Measurements from ENCODE around the gene METRN. TPM values are rescaled to one million over a fixed set of nuclear protein-coding genes. Genes with fewer than 3 reads are reported as not detected.

METRN gene
- total and polyA plus RNA-seq, 12 donors, result 1.3 to 189 (median 75.6) TPM

DNA sequence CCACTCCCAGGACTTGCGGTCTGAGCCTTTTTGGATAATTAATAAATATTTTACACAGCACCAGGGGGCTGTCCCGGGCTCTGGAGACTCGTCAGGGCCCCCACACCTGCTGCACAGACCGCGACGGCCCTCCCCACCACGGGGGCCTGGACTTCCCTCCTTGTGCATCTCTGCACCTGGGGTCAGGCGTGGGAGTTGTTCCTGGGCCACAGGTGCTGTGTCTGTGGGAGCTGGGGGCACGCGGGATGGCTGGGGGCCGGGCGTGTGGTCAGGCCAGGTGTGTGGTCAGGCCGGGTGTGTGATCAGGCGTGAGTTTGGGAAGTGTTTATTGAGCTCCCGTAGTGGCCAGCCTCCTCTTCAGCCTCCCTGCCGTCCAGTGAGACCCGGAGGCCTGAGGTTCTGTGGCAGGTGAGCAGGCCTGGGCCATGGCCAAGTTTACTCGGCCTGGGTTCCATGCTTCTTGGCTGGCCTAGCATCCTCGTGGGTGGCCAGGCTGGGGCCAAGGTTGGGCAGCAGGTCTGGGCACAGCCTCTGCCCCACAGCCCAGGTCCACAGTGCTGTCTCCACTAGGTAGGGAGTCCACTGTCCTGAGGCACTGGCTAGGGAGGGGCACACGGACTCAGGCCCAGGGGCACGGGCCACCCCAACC, 36.6 kb upstream of the METRN start:
- Histone ChIP-seq H3K36me3 (replicated peaks in 1 of 2) (peaks cover 0 to 24% of the 10 kb centered on the region in 2 donors), H3K9me3 (replicated peaks in 1 of 3) (no peaks in the 10 kb centered on the region), H3K4me3 (no peak overlapping the region), H3K4me1 (replicated peaks in 1 of 2) (peaks cover 31 to 41% of the 10 kb centered on the region in 2 donors), H3K27me3 (no peaks in the 10 kb centered on the region), H3K27ac (no peak overlapping the region)
- intact Hi-C loops (cut with DNase I), result no loop called here
- TF ChIP-seq POLR2A (IDR thresholded peaks at IDR 0.05), result no peak
- TF ChIP-seq, protein P1, sequence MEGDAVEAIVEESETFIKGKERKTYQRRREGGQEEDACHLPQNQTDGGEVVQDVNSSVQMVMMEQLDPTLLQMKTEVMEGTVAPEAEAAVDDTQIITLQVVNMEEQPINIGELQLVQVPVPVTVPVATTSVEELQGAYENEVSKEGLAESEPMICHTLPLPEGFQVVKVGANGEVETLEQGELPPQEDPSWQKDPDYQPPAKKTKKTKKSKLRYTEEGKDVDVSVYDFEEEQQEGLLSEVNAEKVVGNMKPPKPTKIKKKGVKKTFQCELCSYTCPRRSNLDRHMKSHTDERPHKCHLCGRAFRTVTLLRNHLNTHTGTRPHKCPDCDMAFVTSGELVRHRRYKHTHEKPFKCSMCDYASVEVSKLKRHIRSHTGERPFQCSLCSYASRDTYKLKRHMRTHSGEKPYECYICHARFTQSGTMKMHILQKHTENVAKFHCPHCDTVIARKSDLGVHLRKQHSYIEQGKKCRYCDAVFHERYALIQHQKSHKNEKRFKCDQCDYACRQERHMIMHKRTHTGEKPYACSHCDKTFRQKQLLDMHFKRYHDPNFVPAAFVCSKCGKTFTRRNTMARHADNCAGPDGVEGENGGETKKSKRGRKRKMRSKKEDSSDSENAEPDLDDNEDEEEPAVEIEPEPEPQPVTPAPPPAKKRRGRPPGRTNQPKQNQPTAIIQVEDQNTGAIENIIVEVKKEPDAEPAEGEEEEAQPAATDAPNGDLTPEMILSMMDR (IDR thresholded peaks at IDR 0.05), result no peak
- 49 to 82% (median 75%) methylated on average over 4 to 21 of the region's 21 CpGs for WGBS, 4 donors
- no peak for DNase-seq

DNA sequence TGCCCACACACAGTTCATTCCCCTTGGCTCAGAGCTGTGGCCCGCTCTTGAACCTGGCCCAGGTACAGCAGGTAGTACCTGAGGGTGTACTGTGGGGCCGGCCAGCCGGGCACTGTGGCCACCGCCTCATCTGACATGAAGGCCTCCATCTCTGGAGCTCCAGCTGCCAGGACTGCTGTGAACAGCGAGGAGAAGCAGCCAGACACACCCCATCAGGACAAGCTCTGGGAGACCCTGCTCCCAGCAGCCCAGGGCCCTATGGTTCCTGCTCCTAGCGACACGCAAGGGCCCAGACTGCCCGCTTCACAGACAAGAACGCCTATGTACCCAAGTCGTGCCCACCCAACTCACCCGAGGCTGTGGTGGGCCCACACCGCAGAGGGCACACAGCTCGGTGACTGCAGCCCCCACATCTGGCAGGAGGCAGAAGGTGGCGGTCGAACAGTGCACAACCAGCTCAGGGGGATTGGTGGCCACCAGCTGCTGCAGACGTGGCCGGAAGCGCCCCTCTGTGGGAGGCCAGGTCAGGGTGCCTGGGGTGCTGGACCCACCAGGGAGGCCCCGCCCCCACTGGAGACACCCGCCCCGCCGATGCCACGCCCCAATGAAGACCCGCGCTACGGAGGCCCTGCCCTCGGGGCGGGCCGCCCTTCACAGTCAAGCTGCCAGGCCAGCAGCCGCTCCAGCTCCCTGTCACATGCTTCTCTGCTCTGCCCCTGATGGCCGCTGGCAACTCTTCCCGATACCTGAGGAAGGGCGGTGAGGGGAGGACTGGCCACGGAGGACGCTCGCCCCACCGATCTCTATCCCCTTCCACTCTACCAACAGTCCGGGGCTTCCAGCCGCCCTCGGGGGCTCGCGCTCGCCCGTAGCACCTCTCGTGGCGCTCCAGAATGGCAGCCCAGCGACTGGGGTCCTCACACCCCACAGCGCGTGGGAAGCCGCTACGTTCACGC, 35.8 kb upstream of the METRN start:
- no peaks in the 10 kb centered on the region for H3K9me3 ChIP-seq (replicated peaks in 1 of 3)
- peaks cover 0 to 19% of the 10 kb centered on the region in 2 donors for H3K36me3 ChIP-seq (replicated peaks in 1 of 2)
- no peaks in the 10 kb centered on the region for H3K27me3 ChIP-seq
- peak; percentile 82 to 91 (median 86) for DNase-seq
- intact Hi-C loops (cut with DNase I), result no loop called here
- peaks cover 35 to 43% of the 10 kb centered on the region in 2 donors for H3K4me1 ChIP-seq (replicated peaks in 1 of 2)
- H3K4me3 ChIP-seq, result peak overlapping the region in 1 of 4 donors; percentile 99
- WGBS, 4 donors, result 0 to 50% (median 23%) methylated on average over 1 to 52 of the region's 52 CpGs
- H3K27ac ChIP-seq, result peak overlapping the region in 4 of 5 donors; percentile 47 to 94 (median 80)
- TF ChIP-seq, protein P1 (IDR thresholded peaks at IDR 0.05), result no peak
- peak; percentile 6 to 14 for TF ChIP-seq POLR2A (IDR thresholded peaks at IDR 0.05)

DNA sequence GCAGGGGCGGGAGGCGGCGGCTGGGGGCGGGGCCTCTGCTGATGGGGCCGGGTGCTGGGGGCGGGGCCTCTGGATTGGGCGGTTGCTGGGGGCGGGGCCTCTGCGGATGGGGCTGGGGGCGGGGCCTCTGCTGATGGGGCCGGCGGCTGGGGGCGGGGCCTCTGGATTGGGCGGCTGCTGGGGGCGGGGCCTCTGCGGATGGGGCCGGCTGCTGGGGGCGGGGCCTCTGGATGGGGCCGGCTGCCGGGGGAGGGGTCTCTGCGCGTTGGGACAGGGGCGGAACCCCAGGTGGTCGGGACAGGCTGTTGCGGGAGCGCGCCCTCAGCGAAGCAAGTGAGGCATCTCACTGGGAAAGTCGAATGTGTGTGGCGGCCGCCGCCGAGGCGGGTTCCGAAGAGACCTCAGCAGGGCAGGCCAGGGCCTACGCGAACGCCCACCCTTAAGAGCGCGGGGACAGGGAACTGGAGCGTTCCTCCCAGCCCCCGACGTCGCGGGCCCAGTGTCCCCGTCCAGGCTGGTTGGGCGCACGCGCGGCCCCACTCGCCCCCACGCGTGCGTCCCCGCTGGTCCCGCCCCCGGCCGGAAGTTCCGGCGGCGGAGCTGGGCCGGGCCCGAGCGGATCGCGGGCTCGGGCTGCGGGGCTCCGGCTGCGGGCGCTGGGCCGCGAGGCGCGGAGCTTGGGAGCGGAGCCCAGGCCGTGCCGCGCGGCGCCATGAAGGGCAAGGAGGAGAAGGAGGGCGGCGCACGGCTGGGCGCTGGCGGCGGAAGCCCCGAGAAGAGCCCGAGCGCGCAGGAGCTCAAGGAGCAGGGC, 34.9 kb upstream of the METRN start, which contains the start of gene STUB1:
Gene STUB1, plus strand, starts transcription at position 597 of the 811 bp plus-strand sequence. Its CDS starts 116 bp downstream, at position 713.
- Histone ChIP-seq H3K4me3 (peak within 1 kb of the TSS; percentile 27 to 99 (median 46)), H3K9me3 (replicated peaks in 1 of 3) (no peaks in the 10 kb centered on the region), H3K4me1 (replicated peaks in 1 of 2) (peaks cover 31 to 42% of the 10 kb centered on the region in 2 donors), H3K27me3 (no peaks in the 10 kb centered on the region), H3K27ac (peak within 1 kb of the TSS; percentile 79 to 94 (median 86)), H3K36me3 (replicated peaks in 1 of 2) (peaks cover 0 to 19% of the 10 kb centered on the region in 2 donors)
- DNase-seq, result peak; percentile 87 to 92 (median 91)
- 0 to 1% (median 1%) methylated on average over 8 to 91 of the region's 91 CpGs for WGBS, 4 donors
- intact Hi-C loops (cut with DNase I), result no loop called here
- TF ChIP-seq, protein P1 (IDR thresholded peaks at IDR 0.05), result peak in 1 of 6 experiments; percentile 4
- TF ChIP-seq POLR2A (IDR thresholded peaks at IDR 0.05), result peak; percentile 49 to 78

Measured in adrenal gland (tissue), 12 donors.